SK-N-DZ (cell line): ENCODE results near the gene RAB28.

Experiments used
- DNase-seq: peaks from one replicate; pipeline ENCODE4 v3.0.0-alpha.2; 2015; ENCODE audit warnings: low spot score

RAB28 gene

GRCh38 chr4:13511101-13511500 lies 27.0 kb upstream of the RAB28 start:
- no peak for DNase-seq

DNA sequence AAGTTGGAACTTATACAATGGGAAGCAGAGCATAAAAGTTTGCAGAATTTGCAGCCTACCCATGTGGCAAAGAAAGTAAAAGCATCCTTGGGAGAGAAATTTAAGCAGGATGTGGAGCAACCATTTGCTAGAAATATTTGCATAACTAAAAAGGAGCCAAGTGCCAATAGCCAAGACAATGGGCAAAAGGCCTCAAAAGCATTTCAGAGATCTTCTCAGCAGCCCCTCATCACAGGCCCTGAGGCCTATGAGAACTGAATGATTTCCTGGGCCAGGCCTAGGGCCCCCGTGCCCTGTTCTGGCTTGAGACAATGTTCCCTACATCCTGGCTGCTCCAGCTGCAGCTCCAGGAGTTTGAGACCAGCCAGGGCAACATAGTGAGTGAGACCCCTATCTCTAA lies 25.3 kb upstream of the RAB28 start:
- no peak for DNase-seq

DNA sequence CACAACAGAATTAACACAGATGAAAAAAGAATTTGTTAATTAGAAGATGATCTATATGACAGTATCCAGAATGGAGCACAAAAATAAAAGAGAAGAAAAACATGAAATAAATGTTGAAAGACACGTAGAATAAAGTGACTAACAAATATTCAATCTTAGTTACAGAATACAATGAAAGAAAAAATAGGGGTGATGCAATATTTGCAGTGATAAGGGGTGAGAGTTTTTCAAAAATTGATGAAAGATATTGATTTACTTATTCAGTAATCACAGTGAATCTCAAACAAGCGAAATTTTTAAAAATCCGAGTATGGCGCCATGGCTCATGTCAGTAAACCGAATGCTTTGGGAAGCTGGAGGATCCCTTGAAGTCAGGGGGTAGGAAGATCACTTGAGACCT lies 20.2 kb upstream of the RAB28 start:
- DNase-seq = no peak

GRCh38 chr4:13498469-13498868 lies 14.3 kb upstream of the RAB28 start:
- DNase-seq = no peak

- no peak for DNase-seq
Observed at GRCh38 chr4:13496605-13497004, 12.5 kb upstream of the RAB28 start.

DNA sequence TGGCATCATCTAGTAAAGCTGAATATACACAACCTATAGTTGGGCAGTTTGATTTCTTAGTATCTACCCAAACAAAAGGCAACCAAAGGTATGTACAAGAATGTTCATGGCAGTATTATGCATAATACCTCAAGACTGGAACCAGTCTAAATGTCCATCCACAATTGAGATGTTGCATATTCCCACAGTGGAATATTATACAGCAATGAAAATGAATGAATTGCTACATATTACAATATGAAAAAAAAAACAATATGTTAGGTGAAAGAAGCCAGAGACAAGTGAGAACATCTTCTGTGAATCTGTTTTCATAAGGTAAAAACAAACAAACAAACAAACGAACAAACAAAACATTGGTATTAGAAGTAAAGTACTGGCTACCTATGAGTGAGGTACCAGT lies 11.6 kb upstream of the RAB28 start:
- DNase-seq = no peak

DNA sequence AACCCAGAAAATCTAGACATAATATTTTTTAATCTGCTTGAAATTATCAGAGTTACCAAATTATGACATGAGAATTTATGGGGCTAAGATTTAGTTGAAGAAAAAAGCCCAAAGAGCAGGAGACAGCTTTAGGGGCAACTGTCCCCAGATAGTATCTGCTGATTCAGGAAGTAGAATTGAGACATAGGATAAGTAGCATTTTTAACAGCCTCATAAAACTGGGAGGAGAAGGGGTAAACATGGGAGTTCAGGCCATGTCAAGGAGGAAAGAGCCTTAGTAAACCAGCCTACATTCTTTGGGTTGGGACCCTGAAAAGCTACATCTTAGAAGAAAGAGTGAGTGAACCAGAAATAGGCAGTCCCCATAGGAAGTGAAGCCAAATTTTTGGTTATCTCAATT lies 9.7 kb upstream of the RAB28 start:
- no peak for DNase-seq

DNA sequence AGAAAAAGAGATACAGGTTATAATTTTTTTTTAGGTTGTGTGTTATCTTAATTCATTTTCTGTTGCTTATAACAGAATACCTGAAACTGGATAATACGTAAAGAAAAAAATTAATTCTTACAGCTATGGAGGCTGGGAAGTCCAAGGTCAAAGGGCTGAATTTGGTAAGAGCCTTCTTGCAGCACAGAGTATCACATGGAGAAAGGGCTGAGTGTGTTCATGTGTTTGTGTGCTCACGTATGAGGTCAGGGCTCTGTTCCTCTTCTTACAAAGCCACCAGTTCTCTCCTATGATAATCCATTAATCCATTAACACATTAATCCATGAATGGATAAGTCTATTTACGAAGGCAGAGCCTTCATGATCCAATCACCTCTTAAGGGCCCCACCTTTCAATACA lies 8.6 kb upstream of the RAB28 start:
- DNase-seq = no peak

- DNase-seq = no peak
Observed at GRCh38 chr4:13484749-13485221, 645 bp upstream of the RAB28 start.

DNA sequence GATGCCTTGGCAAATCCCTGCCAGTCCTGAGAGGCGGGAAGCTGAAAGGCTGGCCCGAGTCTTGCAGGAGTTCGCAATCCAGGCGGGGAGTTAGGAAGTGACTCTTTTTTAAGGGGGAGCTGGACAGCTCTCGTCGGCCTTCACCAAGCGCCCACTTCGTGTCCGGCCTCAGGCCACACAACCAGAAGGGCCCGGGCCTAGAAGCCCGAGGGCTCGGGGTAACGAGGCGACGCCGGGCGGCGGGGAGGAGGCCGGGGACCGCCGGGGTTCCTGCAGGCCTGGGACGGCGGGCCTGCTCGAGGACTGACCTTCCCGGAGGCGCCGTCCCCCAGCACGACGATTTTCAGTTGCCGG lies 395 bp downstream of the RAB28 start:
- DNase-seq = peak; percentile 32

DNA sequence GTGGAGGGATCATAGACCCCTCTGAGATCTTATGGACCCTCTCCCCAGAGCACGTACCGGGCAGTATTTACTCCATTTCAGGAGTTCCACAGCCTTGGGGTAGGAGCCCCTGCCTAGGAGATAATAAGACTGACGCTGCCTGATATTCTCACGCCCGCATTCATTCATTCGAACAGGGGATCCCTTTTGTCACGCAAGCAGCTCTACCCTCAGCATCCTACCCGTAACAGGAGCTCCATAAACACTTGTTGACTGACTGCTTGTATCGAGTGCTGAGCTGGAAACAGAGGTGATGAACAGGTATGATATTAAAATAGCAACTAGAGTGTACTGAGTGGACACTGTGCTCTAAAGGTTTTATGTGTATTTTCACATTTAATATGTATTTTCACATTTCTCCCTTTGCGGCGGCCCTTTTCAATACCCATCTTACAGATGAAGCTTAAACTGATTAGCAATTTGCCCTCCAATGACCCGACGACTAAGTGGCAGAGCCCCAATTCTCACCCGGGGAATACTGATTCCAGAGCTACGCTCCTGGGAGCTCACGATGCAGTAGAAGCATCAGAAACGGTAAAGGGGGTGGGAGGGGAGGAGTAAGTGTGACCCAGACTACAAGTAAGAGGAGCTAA lies 888 bp downstream of the RAB28 start:
- peak; percentile 7 for DNase-seq

DNA sequence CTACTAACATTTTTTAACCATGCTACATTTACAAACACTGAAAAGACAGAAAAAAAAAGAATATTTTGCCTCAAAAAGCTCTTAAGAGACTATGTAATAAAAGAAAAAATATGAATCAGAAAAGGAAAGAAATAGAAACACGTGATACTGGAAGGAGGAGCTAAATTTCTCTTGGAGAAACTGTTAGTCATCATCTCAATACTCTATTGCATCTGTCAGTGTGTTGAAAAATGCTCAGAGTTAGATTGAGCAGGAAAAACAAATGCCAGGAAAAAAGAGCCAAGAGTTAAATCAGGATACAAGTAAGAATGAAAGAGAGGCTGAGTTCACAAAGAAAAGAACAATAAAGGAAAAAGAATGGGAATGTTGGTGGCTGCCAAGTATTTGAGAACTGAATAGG lies 2.6 kb downstream of the RAB28 start:
- no peak for DNase-seq

- DNase-seq = no peak
Observed at GRCh38 chr4:13478707-13479106, 5.4 kb downstream of the RAB28 start.

- DNase-seq = no peak
Observed at GRCh38 chr4:13478131-13478530, 6.0 kb downstream of the RAB28 start.

DNA sequence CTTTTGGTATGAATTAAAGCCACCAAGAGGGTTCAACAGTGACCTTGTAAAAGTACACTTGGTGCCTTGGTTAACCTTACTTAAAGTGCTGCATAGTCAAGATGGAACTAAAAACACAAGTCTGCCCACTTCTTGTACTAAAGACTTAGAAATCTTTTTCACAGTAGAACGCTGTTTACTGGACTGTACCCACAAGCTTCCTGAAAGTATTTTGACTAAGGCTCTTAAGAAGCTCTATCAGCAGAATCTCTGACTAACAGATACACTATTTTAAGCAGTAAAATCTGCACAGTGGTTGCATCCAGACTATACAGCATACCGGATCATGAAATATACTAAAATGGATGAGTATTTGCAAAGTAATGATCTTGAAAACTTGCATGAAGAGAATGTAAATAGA lies 7.2 kb downstream of the RAB28 start:
- DNase-seq = no peak

DNA sequence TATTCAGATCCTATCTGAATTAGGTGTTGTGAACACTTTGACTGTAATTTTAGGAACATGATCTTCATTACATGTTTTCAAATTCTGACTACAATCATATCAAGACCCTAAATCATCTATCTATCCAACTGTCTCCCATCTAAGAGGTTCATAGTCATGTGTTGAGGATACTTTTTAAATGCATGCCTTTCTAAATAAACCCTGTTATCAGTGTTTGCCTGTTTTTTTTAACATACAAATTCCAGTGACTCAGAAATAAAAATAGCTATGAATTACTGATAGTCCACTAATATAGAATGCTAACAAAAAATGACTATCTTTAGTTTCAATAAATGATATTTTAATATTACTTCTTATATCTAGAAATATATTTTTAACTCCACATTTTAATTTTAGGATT lies 8.0 kb downstream of the RAB28 start:
- no peak for DNase-seq

DNA sequence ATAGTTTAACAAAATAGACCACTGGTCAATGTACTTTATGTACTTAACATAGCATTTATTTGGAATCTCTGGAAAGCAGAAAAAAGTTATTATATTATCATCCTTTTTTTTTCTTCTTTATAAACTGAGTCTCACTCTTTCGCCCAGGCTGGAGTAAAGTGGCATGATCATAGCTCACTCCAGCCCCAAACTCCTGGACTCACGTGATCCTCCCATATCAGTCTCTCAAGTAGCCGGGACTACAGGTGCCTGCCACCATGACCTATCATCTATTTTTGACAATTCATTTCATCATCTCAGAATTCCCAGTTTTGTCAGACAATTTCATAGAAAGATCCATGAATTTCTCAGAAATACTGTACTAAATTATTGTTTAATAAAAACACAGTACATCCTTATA lies 12.7 kb downstream of the RAB28 start:
- DNase-seq = no peak

DNA sequence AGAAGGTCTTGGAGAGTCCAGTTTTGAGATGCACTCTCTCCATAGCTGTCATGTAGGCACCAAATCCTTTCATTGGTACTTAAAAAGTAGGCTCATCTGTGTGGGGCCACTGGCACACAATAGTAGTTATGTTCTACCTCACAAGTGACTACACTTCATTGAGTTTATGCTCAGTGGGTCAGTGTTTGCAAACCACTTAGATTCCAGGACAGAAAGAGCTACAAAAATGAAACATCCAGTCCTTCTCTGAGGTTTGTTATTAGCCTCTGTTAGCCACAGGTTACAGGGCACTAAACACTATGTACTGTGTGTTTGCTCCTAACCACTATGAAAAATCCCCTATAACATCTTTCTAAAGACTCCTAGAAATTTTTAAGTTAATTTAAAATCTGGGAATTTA lies 13.8 kb downstream of the RAB28 start:
- DNase-seq = no peak

DNA sequence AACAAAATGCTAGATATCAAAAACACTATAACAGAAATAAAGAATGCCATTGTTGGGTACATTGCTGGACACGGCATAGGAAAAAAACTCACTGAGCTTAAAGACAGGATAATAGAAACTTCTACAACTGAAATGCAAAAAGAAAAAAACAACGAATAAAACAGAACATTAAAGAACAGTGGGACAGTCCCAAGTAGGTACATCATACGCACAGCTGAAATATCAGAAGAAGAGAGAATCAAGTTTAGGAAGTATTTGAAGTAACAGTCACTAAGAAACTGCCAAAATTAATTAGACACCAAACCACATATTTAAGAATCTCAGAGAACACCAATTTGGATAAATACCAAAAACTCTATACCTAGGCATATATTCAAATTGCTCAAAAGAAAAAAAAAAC lies 19.2 kb downstream of the RAB28 start:
- DNase-seq = no peak

GRCh38 chr4:13464543-13464942 lies 19.6 kb downstream of the RAB28 start:
- no peak for DNase-seq

DNA sequence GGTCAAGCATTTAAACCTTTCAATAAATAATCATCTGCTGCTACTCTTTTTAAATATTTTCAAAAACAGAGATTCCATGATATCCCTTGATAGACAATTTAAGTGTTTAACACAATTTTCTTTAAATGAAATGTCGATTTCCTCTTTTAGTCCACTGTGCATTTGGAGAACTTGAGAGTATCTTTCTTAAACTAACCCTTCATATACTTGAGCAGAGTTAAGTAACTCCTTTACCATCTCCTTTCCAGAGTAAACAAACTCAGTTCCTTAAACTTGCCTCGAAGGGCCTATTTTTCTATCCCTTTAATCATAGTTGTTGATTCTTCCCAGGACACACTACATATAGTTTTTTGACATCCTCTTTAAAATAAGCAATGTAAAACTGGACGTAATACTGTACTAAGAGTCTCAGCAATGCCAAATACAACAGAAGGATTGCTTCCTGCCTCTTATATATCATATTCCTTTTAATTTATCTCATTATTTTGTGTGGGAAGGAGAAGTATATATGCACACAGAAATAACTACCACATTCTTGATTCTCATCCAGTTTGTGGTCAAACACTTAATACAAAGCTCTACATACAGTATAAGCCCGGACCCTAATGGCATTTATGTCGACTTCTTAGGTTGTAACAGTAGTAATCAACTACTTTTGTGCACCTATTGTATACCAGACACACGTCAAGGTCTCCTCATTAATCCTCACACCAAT lies 22.8 kb downstream of the RAB28 start:
- no peak for DNase-seq

GRCh38 chr4:13455411-13455810 lies 28.7 kb downstream of the RAB28 start:
- DNase-seq = no peak

DNA sequence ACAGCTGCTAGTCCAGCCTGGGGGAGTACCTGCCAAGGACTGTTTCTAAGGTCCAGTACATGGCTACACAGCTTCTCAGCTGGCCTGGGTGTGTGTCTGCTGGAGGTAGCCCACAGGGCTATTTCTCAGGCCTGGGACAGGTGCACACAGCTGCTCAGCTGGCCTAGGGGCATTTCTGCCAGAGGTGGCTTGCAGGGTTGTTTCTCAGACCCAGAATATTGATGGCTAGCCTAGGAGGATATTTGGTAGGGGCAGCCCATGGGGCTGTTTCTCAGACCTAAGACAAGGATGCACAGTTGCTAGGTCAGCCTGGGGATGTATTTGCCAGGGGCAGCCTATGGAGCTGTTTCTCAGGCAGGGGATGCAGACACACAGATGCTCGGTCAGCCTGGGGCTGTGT lies 29.4 kb downstream of the RAB28 start:
- DNase-seq = no peak
